Tibial nerve (tissue), 4 donors: ENCODE measurements around the gene ILKAP.

Experiments
- CTCF ChIP-seq, 5 experiments: fragments of 200-600 bp in 3 of 5; fragments of 450-650 bp in 2 of 5; sonication (generic) in 3 of 5; IDR thresholded peaks; one replicate each; pipeline ENCODE4 v1.5.1; 2016 to 2019; ENCODE audit warnings: antibody characterized with exemption in 5 of 5, mild to moderate bottlenecking in 3 of 5, moderate library complexity in 2 of 5
- EP300 ChIP-seq, 2 donors: sonication (generic); formaldehyde crosslinking; IDR thresholded peaks; one replicate each; pipeline ENCODE4 v1.6.1; 2017; ENCODE audit warnings: antibody characterized with exemption in 2 of 2, mild to moderate bottlenecking in 1 of 2
- POLR2A ChIP-seq, 2 donors: fragments of 450-650 bp; IDR thresholded peaks; one replicate each; pipeline ENCODE4 v1.6.1; 2017; ENCODE audit warnings: antibody characterized with exemption in 2 of 2, mild to moderate bottlenecking in 2 of 2, moderate library complexity in 2 of 2

GRCh38 chr2:238162251-238162845 lies 41.1 kb downstream of the ILKAP start:
- TF ChIP-seq CTCF (IDR thresholded peaks at IDR 0.05) (no peak), POLR2A (IDR thresholded peaks at IDR 0.05) (no peak), EP300 (IDR thresholded peaks at IDR 0.05) (no peak)
